IMR-90 (cell line): Measurements from ENCODE around the gene PIAS3. TPM values are rescaled to one million over a fixed set of nuclear protein-coding genes. Genes with fewer than 3 reads are reported as not detected.

Source experiments
- ATAC-seq: fragments of 200-7000 bp; cut with Tn5 transposase; 2 replicates; pipeline ENCODE4 v1.9.1; 2020; ENCODE audit warnings: low read depth, mild to moderate bottlenecking, moderate library complexity
- BruUV-seq: library from RNA; stranded (reverse); fragments of 400-500 nt; replicated peaks from 2 replicates; lab custom pipeline; 2021; lab: Mats Ljungman, UMichigan
- CTCF ChIA-PET: fragments of 300-600 bp; formaldehyde crosslinking; extraction: SDS; loops from one replicate; lab custom pipeline; 2021; ENCODE audit warnings: antibody characterized with exemption; lab: Yijun Ruan, JAX
- POLR2A ChIA-PET: fragments of 300-600 bp; sonication (Branson Sonifier 250); formaldehyde crosslinking; loops from one replicate; lab custom pipeline; 2022; ENCODE audit warnings: antibody characterized with exemption; ENCODE audit not compliant: unreplicated experiment; lab: Charles Lee
- DNase-seq: peaks from one replicate; pipeline ENCODE4 v3.0.0; 2013
- H2AFZ ChIP-seq: replicated peaks from 2 replicates; pipeline ENCODE3; 2013; ENCODE audit warnings: low read length, mild to moderate bottlenecking; ENCODE audit not compliant: poor library complexity
- H2AK5ac ChIP-seq: 2 replicates; pipeline ENCODE4 v1.6.1; 2013; ENCODE audit warnings: low read depth, low read length, inconsistent platforms
- H2AK9ac ChIP-seq: replicated peaks from 2 replicates; pipeline ENCODE3; 2013; ENCODE audit warnings: mild to moderate bottlenecking, low read depth, low read length, moderate library complexity; ENCODE audit not compliant: poor library complexity
- H2BK120ac ChIP-seq: 2 replicates; pipeline ENCODE4 v1.6.1; 2013; ENCODE audit warnings: low read depth, low read length, inconsistent platforms
- H2BK15ac ChIP-seq: 3 replicates; pipeline ENCODE4 v1.6.1; 2013; ENCODE audit warnings: low read depth, low read length, inconsistent platforms
- H2BK20ac ChIP-seq: 2 replicates; pipeline ENCODE4 v1.6.1; 2013; ENCODE audit warnings: low read depth, mild to moderate bottlenecking, inconsistent platforms, low read length, moderate library complexity
- H2BK5ac ChIP-seq: 2 replicates; pipeline ENCODE4 v1.6.1; 2013; ENCODE audit warnings: mild to moderate bottlenecking, low read depth, low read length, inconsistent platforms; ENCODE audit not compliant: poor library complexity, severe bottlenecking
- H3K14ac ChIP-seq: replicated peaks from 2 replicates; pipeline ENCODE4 v1.6.1; 2013; ENCODE audit warnings: low read depth, low read length, inconsistent platforms
- H3K18ac ChIP-seq: 2 replicates; pipeline ENCODE4 v1.6.1; 2013; ENCODE audit warnings: low read depth, low read length, control low read depth
- H3K23ac ChIP-seq: 2 replicates; pipeline ENCODE4 v1.6.1; 2013; ENCODE audit warnings: low read depth, low read length, inconsistent platforms
- H3K27ac ChIP-seq: 2 replicates; pipeline ENCODE4 v1.5.1; 2013; ENCODE audit warnings: mild to moderate bottlenecking, control low read depth, low read length; ENCODE audit not compliant: insufficient read depth
- H3K27me3 ChIP-seq: 2 replicates; pipeline ENCODE4 v1.6.1; 2013; ENCODE audit warnings: low read length; ENCODE audit not compliant: control insufficient read depth, insufficient read depth
- H3K36me3 ChIP-seq: 2 replicates; pipeline ENCODE4 v1.6.1; 2013; ENCODE audit warnings: low read length, mixed read lengths; ENCODE audit not compliant: control insufficient read depth, insufficient read depth
- H3K4ac ChIP-seq: 2 replicates; pipeline ENCODE4 v1.6.1; 2013; ENCODE audit warnings: low read depth, low read length, inconsistent platforms
- H3K4me1 ChIP-seq: 2 replicates; pipeline ENCODE4 v1.6.1; 2013; ENCODE audit warnings: low read length, mixed read lengths; ENCODE audit not compliant: control insufficient read depth, insufficient read depth
- H3K4me2 ChIP-seq: 2 replicates; pipeline ENCODE4 v1.6.1; 2013; ENCODE audit warnings: low read depth, mild to moderate bottlenecking, control low read depth, low read length, moderate library complexity
- H3K4me3 ChIP-seq: 2 replicates; pipeline ENCODE4 v1.5.1; 2013; ENCODE audit warnings: low read depth, mild to moderate bottlenecking, control low read depth, low read length, moderate library complexity; ENCODE audit not compliant: insufficient read depth
- H3K56ac ChIP-seq: 2 replicates; pipeline ENCODE4 v1.6.1; 2013; ENCODE audit warnings: low read length, inconsistent platforms; ENCODE audit not compliant: insufficient read depth; ENCODE audit errors: extremely low read depth
- H3K79me1 ChIP-seq, 2 experiments: 2 replicates each; pipeline ENCODE4 v1.6.1; 2013; ENCODE audit warnings: low read length in 2 of 2, inconsistent platforms in 1 of 2, low read depth in 1 of 2
- H3K9ac ChIP-seq: 2 replicates; pipeline ENCODE4 v1.6.1; 2013; ENCODE audit warnings: low read depth, low read length, control low read depth
- H3K9me1 ChIP-seq: 2 replicates; pipeline ENCODE4 v1.6.1; 2013; ENCODE audit warnings: low read length, inconsistent platforms; ENCODE audit not compliant: insufficient read depth
- H3K9me3 ChIP-seq: 2 replicates; pipeline ENCODE4 v1.6.1; 2013; ENCODE audit warnings: low read length; ENCODE audit not compliant: control insufficient read depth, insufficient read depth
- H4K20me1 ChIP-seq: 2 replicates; pipeline ENCODE4 v1.6.1; 2013; ENCODE audit warnings: low read length, inconsistent platforms; ENCODE audit not compliant: insufficient read depth
- H4K5ac ChIP-seq: 2 replicates; pipeline ENCODE4 v1.6.1; 2013; ENCODE audit warnings: mild to moderate bottlenecking, low read depth, low read length, control low read depth
- H4K8ac ChIP-seq, 2 experiments: 2 replicates each; pipeline ENCODE4 v1.6.1; 2013; ENCODE audit warnings: low read depth in 2 of 2, low read length in 2 of 2, control low read depth in 1 of 2, inconsistent platforms in 1 of 2
- H4K91ac ChIP-seq: 2 replicates; pipeline ENCODE4 v1.6.1; 2013; ENCODE audit warnings: low read depth, low read length, inconsistent platforms; ENCODE audit not compliant: insufficient read depth
- BHLHE40 ChIP-seq: fragments of 150-350 bp; IDR thresholded peaks from 2 replicates; pipeline ENCODE4 v1.6.1; 2016; ENCODE audit warnings: mild to moderate bottlenecking, low read depth, low read length
- CEBPB ChIP-seq: IDR thresholded peaks from 2 replicates; pipeline ENCODE4 v1.6.1; 2012; ENCODE audit warnings: low read depth, low read length, improper control_type of control experiment
- CHD1 ChIP-seq: IDR thresholded peaks from 2 replicates; pipeline ENCODE4 v1.6.1; 2012; ENCODE audit warnings: low read depth, low read length, improper control_type of control experiment
- CTCF ChIP-seq: conservative IDR thresholded peaks from 2 replicates; pipeline ENCODE4 v1.5.1; 2012; ENCODE audit warnings: mild to moderate bottlenecking, low read depth, low read length, improper control_type of control experiment
- ELK1 ChIP-seq: fragments of 150-350 bp; IDR thresholded peaks from 2 replicates; pipeline ENCODE4 v1.6.1; 2016; ENCODE audit warnings: low read depth, mild to moderate bottlenecking, low read length, moderate library complexity, borderline replicate concordance
- FOS ChIP-seq: fragments of 150-350 bp; IDR thresholded peaks from 2 replicates; pipeline ENCODE4 v1.6.1; 2016; ENCODE audit warnings: low read depth, low read length
- MAFK ChIP-seq: IDR thresholded peaks from 2 replicates; pipeline ENCODE4 v1.6.1; 2012; ENCODE audit warnings: low read depth, low read length, improper control_type of control experiment
- MAZ ChIP-seq: IDR thresholded peaks from 2 replicates; pipeline ENCODE4 v1.6.1; 2012; ENCODE audit warnings: low read depth, mild to moderate bottlenecking, low read length, improper control_type of control experiment, moderate library complexity, borderline replicate concordance
- MXI1 ChIP-seq: IDR thresholded peaks from 2 replicates; pipeline ENCODE4 v1.6.1; 2012; ENCODE audit warnings: low read depth, mild to moderate bottlenecking, low read length, moderate library complexity, borderline replicate concordance
- NFE2L2 ChIP-seq: fragments of 150-350 bp; IDR thresholded peaks from 2 replicates; pipeline ENCODE4 v1.6.1; 2016; ENCODE audit warnings: low read depth, mild to moderate bottlenecking, low read length
- POLR2A ChIP-seq: IDR thresholded peaks from 2 replicates; pipeline ENCODE4 v1.6.1; 2012; ENCODE audit warnings: mild to moderate bottlenecking, low read depth, low read length
- WGBS, 2 experiments: methylation state at CpG; one replicate each; pipeline versions ENCODE4 v1.1.5 to v1.1.7; 2013; ENCODE audit warnings: missing lambda C conversion rate in 2 of 2; ENCODE audit not compliant: insufficient read length in 1 of 2; ENCODE audit errors: extremely low coverage in 2 of 2; 5-methylcytosine and 5-hydroxymethylcytosine counted together
- dilution Hi-C: fragments of 300-500 bp; cut with HindIII; formaldehyde crosslinking; loops from one replicate; pipeline ENCODE4 v1.14.3; 2018; ENCODE audit warnings: low sequenced_read_pairs; ENCODE audit not compliant: unreplicated experiment
- in situ Hi-C: fragments of 300-500 bp; cut with MboI; formaldehyde crosslinking; loops from 3 replicates; pipeline ENCODE4 v1.14.3; 2019; ENCODE audit warnings: low sequenced_read_pairs, inconsistent platforms, mixed read lengths
- intact Hi-C: fragments of 100-400 bp; cut with micrococcal nuclease; formaldehyde crosslinking; loops from 2 replicates; pipeline ENCODE4 v1.10.0; 2022
- polyA plus RNA-seq, 3 experiments: library from polyadenylated mRNA; depleted of rRNA; stranded (reverse); fragments of >200 nt; gene quantifications; 2 replicates each; pipeline ENCODE4 v1.2.3, GENCODE V29; 2012; ENCODE audit warnings: low replicate concordance in 1 of 3
- total RNA-seq: library from RNA; depleted of rRNA; stranded (reverse); fragments of >200 nt; gene quantifications from 2 replicates; pipeline ENCODE4 v1.2.3, GENCODE V29; 2012
- TF ChIP-seq, protein P1 (sequence below): fragments of 150-350 bp; IDR thresholded peaks from 2 replicates; pipeline ENCODE4 v1.6.1; 2017; ENCODE audit warnings: mild to moderate bottlenecking, antibody characterized with exemption, low read length, low read depth

PIAS3 gene
- total and polyA plus RNA-seq, 2 of the 4 experiments (the other 2 are of a cell fraction), result 11.1 to 53.7 TPM

DNA sequence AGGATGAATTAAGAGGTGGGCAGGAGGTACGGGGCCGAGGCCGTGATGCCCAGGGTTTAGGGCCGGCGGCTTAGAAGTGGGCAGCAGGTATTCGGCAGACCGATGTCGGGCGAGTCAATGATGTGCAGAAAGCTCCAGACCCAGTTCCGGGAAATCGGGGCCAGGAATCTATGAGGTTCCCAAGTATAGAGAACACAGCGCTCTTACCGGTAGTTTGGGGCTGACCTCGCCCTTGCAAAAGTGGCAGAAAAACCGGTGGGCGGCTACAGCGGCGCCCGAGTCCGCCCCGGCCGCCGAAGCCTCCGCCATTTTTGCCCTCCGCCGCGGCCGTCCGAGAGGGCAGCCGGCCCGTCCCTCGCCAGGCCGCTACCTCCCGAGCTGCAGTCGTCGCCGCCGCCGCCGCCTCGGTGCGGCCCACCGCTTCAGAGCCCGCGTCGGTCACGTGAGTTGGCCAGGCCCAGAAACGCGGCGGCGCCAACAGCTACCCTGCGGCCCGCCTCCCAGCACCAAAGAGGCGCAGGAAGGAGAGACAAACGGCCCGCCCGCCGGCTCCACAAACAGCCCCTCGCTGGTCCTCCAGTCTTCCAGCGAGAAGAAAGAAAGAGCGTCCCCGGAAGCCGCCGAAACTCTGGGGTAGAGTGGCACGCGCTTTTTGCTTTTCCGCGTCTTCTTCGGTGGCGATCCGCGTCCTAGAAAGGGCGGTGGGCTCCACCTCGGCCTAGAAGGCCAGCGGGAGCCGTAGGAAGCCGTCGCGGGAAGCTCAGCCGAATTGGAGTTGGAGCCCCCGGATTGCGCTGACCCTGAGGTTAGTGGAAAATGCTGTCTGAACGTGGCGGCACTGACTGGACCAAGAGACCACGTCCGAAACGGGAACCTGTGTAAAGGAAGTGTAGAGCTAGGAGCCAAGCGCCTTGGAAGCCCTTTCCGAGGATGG lies 35.0 kb downstream of the PIAS3 start, which contains the start of the genes POLR3C and RNF115:
TSS of gene POLR3C (plus strand) at position 636 of the 934 bp plus-strand sequence. CDS start 1,577 bp downstream, outside the sequence.
TSS of gene RNF115 (minus strand) at position 531 of the 934 bp plus-strand sequence. CDS start at position 309, 222 bp downstream.
- H4K5ac ChIP-seq, result peak within 1 kb of the TSS; percentile 78
- H3K18ac ChIP-seq, result peak within 1 kb of the TSS; percentile 3
- CTCF ChIA-PET, result interaction anchor here (0.6 to 0.9 kb wide), 2 partner anchors 67 to 103 kb away, joined by 3 read pairs; no protein-coding TSS in a partner anchor
- peak within 1 kb of the TSS; percentile 91 for H3K27ac ChIP-seq
- peak within 1 kb of the TSS; percentile 73 for H2AK5ac ChIP-seq
- peak within 1 kb of the TSS; percentile 75 for H3K4me2 ChIP-seq
- in situ Hi-C loops, result no loop called here
- H4K91ac ChIP-seq, result peak within 1 kb of the TSS; percentile 96
- H2BK120ac ChIP-seq, result peak within 1 kb of the TSS; percentile 88
- H2AFZ ChIP-seq, result peak within 1 kb of the TSS; percentile 98
- H3K27me3 ChIP-seq, result no peaks in the 10 kb centered on the region
- peak within 1 kb of the TSS; percentile 53 for H3K4me3 ChIP-seq
- peaks cover 6% of the 10 kb centered on the region for H3K9me1 ChIP-seq
- dilution Hi-C loops, result no loop called here
- H3K4ac ChIP-seq, result peak within 1 kb of the TSS; percentile 90
- TSS peak; percentile 40 for BruUV-seq
- H3K9me3 ChIP-seq, result peaks cover 2% of the 10 kb centered on the region; the same call in 1 of the 2 replicates
- ATAC-seq (peak; percentile 94), DNase-seq (peak; percentile 90)
- 0% methylated on average over 29 of the region's 89 CpGs; no CpG with 5 or more reads in 1 of the 2 experiments for WGBS, 2 experiments
- H4K8ac ChIP-seq, result peak within 1 kb of the TSS; percentile 76 to 94
- H2BK15ac ChIP-seq, result peak within 1 kb of the TSS; percentile 58; the same call in 1 of the 3 replicates
- POLR2A ChIA-PET, result interaction anchor here (0.6 kb wide), 2 partner anchors 41 to 46 kb away, joined by 4 to 6 read pairs; no protein-coding TSS in a partner anchor
- H3K4me1 ChIP-seq, result 0 out of 2 replicates have a peak, but pooled peaks cover 2% of the 10 kb centered on the region
- peak within 1 kb of the TSS; percentile 94 for H3K56ac ChIP-seq
- peak within 1 kb of the TSS; percentile 91 for H3K9ac ChIP-seq
- peak within 1 kb of the TSS; percentile 98 for H3K23ac ChIP-seq
- intact Hi-C loops, result loop anchor here (10.0 kb wide), 1 partner anchor 99 kb away; no protein-coding TSS in a partner anchor
- no peaks in the 10 kb centered on the region for H4K20me1 ChIP-seq
- peaks cover 15% of the 10 kb centered on the region for H3K36me3 ChIP-seq
- H2BK20ac ChIP-seq, result peak within 1 kb of the TSS; percentile 72; the same call in 1 of the 2 replicates
- peak within 1 kb of the TSS; percentile 96 for H3K14ac ChIP-seq
- peak within 1 kb of the TSS; percentile 90 for H2BK5ac ChIP-seq
- peaks cover 29 to 46% of the 10 kb centered on the region in 2 experiments for H3K79me1 ChIP-seq
- peak within 1 kb of the TSS; percentile 96 for H2AK9ac ChIP-seq
- TF ChIP-seq MAZ, result peak; percentile 48; the same call in 1 of the 2 replicates
- TF ChIP-seq CTCF, result no peak
- TF ChIP-seq POLR2A, result peak; percentile 77
- peak; percentile 94 for TF ChIP-seq BHLHE40
- no peak for TF ChIP-seq ELK1
- no peak for TF ChIP-seq CHD1
- TF ChIP-seq, protein P1, sequence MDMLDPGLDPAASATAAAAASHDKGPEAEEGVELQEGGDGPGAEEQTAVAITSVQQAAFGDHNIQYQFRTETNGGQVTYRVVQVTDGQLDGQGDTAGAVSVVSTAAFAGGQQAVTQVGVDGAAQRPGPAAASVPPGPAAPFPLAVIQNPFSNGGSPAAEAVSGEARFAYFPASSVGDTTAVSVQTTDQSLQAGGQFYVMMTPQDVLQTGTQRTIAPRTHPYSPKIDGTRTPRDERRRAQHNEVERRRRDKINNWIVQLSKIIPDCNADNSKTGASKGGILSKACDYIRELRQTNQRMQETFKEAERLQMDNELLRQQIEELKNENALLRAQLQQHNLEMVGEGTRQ, result peak; percentile 86
- no peak for TF ChIP-seq NFE2L2
- no peak for TF ChIP-seq MAFK
- no peak for TF ChIP-seq CEBPB
- no peak for TF ChIP-seq FOS
- TF ChIP-seq MXI1, result peak; percentile 36; the same call in 1 of the 2 replicates
